GM18499 (cell line): ENCODE measurements around the gene CTSK.

Source experiments
- ATAC-seq: cut with Tn5 transposase; IDR thresholded peaks from one replicate; pipeline ENCODE4 v1.9.1; 2021; ENCODE audit warnings: moderate number of reproducible peaks; ENCODE audit not compliant: insufficient read depth, unreplicated experiment

The CTSK gene

DNA sequence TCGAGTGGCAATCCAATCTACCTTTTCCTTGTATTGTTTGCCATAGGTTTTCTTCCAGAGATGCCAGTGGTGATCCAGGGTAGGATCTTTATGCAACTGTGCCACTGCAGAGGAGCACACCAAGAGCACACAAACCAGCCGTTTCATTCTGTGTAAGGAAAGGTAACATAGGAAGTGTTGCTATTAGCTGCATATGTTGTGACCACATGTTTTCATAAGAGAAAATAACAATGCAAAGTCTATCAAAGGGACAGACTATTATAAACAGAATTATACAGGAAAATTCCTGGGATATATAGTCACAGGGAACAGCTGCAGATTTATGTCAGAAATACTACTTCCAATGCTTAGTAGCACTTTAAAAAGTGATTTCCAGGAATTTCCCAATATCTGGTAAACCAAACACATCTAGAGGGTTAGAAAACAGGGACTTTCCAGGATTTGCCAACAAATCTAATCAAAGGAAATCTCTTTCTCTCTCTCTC is 43.4 kb downstream of the CTSK start:
- ATAC-seq = no peak

DNA sequence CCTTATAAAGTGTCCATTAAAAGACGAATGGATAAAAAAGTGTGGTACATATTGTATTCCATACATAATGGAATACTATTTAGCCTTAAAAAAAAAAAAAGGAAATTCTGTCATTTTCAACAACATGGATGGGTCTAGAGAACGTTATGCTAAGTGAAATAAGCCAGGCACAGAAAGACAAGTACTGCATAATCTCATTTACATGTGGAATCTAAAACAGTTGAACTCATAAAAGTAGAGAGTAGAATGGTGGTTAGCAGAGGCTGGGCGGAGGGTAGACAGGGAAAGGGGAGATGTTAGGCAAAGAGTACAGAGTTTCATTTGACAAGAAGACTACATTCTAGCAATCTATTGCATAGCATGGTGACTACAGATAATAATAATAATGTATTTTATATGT is 45.0 kb downstream of the CTSK start:
- ATAC-seq = no peak

DNA sequence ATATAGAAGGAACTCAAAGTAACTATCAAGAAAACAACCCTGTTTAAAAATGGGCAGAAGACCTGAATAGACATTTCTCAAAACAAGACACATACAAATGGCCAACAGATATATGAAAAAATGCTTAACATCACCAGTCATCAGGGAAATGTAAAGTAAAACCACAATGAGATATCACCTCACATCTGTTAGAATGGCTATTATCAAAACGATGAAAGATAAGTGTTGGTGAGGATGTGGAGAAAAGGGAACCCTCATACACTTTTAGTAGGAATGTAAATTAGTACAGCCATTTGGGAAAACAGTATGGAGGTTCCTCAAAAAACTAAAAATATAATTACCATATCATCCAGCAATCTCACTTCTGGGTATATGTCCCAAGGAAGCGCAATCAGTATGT is 45.5 kb downstream of the CTSK start:
- no peak for ATAC-seq

DNA sequence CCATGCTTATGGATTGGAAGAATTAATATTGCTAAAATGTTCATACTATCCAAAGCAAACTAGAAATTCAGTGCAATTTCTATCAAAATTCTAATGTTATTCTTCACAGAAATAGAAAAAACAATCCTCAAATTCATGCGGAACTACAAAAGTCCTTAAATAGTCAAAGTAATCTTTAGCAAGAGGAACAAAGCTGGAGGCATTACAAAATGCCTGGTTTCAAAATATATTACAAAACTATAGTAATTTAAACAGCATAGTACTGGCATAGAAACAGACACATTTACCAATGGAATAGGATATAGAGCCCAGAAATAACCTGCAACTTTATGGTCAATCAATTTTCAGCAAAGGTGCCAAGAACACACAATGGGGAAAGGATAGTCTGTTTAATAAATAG is 46.3 kb downstream of the CTSK start:
- no peak for ATAC-seq

DNA sequence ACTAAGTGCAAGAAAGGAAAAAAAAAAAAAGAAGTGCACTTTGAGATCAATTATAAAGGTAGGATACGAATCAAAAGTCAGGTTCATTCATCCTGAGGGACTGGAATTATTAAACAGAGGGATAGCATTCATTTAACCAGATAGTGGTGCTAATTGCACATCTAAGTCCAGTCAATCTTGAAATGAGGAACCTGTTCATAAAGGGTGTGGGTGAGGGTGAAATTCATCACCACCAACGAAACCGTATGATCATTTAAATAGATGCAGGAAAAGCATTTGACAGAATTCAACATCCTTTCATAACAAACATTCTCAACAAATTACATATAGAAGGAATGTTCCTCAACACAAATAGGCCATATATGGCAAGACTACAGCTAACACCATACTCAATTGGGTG is 48.0 kb downstream of the CTSK start:
- ATAC-seq = no peak

DNA sequence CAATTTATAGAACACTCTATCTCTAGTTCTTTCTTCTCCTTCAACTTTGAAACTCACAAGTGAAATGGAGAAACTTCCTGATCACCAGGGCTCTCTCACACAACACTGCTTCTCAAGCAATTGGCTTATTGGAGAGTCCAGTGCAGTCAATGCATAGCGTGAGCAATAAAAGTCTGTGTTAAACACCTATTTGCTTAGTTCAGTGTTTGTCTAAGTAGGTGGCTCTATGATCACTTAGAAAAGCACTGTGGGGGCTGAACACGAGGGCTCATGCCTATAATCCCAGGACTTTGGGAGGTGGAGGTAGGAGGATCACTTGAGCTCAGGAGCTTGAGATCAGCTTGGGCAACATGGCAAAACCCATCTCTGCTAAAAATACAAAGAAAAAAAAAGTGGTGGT is 54.6 kb downstream of the CTSK start:
- ATAC-seq = no peak

- no peak for ATAC-seq
Measured at GRCh38 chr1:150751443-150751842, 56.6 kb downstream of the CTSK start.

DNA sequence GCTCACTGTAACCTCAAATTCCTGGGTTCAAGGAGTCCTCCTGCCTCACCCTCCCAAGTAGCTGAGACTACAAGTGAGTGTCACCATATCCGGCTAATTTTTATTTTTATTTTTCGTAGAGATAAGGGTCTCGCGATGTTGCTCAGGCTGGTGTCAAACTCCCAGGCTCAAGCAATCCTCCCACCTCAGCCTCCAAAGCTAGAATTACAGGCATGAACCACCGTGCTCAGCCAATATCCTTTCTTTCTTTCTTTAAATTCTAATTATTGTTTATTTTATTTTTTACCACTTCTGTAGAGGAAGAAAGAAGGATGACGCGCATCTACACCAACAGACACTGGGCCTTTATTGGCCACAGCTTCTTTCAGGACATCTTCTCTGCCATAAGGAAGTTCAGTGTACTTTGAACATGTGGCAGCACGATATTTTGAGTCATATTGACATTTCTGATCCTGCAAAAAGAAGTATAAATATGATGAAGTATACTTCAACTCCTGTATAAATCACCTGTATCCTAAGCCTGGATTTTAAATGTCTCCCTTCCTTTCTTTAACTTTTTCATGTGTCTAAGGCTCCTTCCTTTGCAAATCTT is 58.2 kb downstream of the CTSK start:
- ATAC-seq = no peak

DNA sequence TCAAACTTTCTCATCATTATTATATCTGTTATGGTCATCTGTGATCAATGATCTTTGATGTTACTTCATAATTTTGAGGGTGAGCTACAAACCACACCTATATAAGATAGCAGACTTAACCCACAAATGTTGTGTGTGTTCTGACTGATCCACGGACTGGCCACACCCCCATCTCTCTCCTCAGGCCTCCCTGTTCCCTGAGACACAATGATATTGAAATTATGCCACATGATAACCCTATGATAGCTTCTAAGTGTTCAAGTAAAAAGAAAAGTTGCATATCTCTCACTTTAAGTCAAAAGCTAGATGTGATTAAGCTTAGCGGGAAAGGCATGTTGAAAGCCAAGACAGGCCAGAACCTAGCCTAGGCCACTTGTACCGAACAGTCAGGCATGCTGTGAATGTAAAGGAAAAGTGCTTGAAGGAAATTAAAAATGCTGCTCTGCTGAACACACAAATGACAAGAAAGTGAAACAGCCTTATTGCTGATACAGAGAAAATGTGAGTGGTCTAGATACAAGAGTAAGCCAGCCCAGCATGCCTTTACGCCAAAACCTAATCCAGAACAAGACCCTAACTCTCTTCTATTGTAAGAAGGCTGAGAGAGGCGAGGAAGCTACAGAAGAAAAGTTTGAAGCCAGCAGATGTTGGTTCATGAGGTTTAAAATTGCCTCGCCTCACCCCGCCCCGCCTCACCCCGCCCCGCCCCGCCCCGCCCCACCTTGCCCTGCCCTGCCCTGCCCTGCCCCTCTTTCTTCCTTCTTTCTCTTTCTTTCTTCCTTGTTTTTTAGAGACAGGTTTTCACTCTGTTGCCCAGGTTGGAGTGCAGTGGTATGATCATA is 59.0 kb downstream of the CTSK start:
- ATAC-seq = no peak
